Measurements from ENCODE around the gene GPER1.

GPER1 gene

GRCh38 chr7:1120791-1121190 lies 32.9 kb downstream of the GPER1 start:
- DNase-seq (ENCODE audit: low spot score) = no peak

- DNase-seq (ENCODE audit: low spot score) = no peak
Measured at GRCh38 chr7:1121476-1121875, 33.6 kb downstream of the GPER1 start.

GRCh38 chr7:1121886-1122831 lies 34.2 kb downstream of the GPER1 start:
- no peak for DNase-seq (ENCODE audit: low spot score)

GRCh38 chr7:1122832-1123501 lies 35.1 kb downstream of the GPER1 start:
- no peak for DNase-seq (ENCODE audit: low spot score)

- peak; percentile 93 for DNase-seq (ENCODE audit: low spot score)
Measured at GRCh38 chr7:1123715-1124114, 35.8 kb downstream of the GPER1 start.

GRCh38 chr7:1124164-1124563 lies 36.3 kb downstream of the GPER1 start:
- peak; percentile 49 for DNase-seq (ENCODE audit: low spot score)

GRCh38 chr7:1124816-1125602 lies 37.1 kb downstream of the GPER1 start:
- DNase-seq (ENCODE audit: low spot score) = peak; percentile 53

- DNase-seq (ENCODE audit: low spot score) = no peak
Measured at GRCh38 chr7:1125603-1125969, 37.7 kb downstream of the GPER1 start.

GRCh38 chr7:1127001-1127400 lies 39.1 kb downstream of the GPER1 start:
- DNase-seq (ENCODE audit: low spot score) = no peak

GRCh38 chr7:1129431-1129830 lies 41.5 kb downstream of the GPER1 start:
- no peak for DNase-seq (ENCODE audit: low spot score)

- DNase-seq (ENCODE audit: low spot score) = no peak
Measured at GRCh38 chr7:1130021-1130990, 42.4 kb downstream of the GPER1 start.

- DNase-seq (ENCODE audit: low spot score) = no peak
Measured at GRCh38 chr7:1131471-1132265, 43.8 kb downstream of the GPER1 start.

GRCh38 chr7:1134951-1135350 lies 47.0 kb downstream of the GPER1 start:
- no peak for DNase-seq (ENCODE audit: low spot score)

GRCh38 chr7:1136841-1137516 lies 49.1 kb downstream of the GPER1 start:
- DNase-seq (ENCODE audit: low spot score) = no peak

- peak; percentile 88 for DNase-seq (ENCODE audit: low spot score)
Measured at GRCh38 chr7:1137517-1138167, 49.7 kb downstream of the GPER1 start.

- no peak for DNase-seq (ENCODE audit: low spot score)
Measured at GRCh38 chr7:1140476-1141104, 52.7 kb downstream of the GPER1 start.

- DNase-seq (ENCODE audit: low spot score) = no peak
Measured at GRCh38 chr7:1141651-1142050, 53.7 kb downstream of the GPER1 start.

- no peak for DNase-seq (ENCODE audit: low spot score)
Measured at GRCh38 chr7:1142051-1142635, 54.2 kb downstream of the GPER1 start.

All from AG20443 (cell line).